OCI-M2 (cell line): ENCODE measurements around the gene SPRR4.

ENCODE experiments used
- DNase-seq: peaks from one replicate; lab custom pipeline; 2025; ENCODE audit not compliant: unreplicated experiment; lab: John Stamatoyannopoulos, UW

Gene SPRR4

DNA sequence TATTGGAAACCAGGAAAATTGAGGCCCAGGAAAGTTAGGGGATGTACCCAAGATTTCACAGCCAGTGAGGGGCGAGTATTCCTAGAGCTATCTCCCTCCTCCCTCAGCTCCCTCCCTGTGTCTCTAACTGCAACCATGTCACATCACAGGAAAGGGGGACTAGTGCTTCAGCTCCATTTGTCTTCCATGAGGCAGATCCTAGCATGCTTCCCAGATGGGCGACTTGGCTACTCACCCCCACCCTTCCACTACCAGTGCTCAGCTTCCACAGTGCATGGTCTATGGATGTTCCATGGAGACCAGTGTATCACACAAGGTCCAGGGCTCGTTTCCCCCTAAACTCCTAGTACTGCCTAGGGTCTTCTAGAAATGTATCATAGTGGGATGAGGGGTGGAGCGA is 4.6 kb upstream of the SPRR4 start:
- no peak for DNase-seq

- no peak for DNase-seq
These were observed 3.2 kb upstream of the SPRR4 start for GRCh38 chr1:152967201-152967600.

GRCh38 chr1:152968248-152968647 is 2.2 kb upstream of the SPRR4 start:
- DNase-seq, result no peak

GRCh38 chr1:152969036-152969435 is 1.4 kb upstream of the SPRR4 start:
- no peak for DNase-seq

- DNase-seq, result no peak
These were observed 1.9 kb downstream of the SPRR4 start for GRCh38 chr1:152972196-152972886.

DNA sequence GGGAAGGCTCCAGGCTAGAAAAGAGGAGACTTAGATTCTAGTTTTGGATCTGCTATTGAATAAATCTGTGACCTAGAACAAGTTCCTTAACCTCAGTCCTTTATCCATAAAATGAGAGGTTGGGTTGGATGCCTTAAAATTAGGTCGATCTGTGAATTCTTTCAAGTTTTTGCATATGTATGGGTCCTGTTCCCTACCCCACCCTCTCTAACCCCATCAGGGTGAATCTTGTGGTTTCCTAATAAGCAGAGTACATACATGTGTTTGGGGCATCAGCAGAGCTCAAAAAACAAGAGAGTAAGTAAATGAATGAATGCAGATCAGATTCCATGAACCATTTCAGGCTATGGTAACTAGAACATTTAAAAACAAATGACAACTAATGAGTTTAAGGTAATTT is 6.2 kb downstream of the SPRR4 start:
- no peak for DNase-seq

DNA sequence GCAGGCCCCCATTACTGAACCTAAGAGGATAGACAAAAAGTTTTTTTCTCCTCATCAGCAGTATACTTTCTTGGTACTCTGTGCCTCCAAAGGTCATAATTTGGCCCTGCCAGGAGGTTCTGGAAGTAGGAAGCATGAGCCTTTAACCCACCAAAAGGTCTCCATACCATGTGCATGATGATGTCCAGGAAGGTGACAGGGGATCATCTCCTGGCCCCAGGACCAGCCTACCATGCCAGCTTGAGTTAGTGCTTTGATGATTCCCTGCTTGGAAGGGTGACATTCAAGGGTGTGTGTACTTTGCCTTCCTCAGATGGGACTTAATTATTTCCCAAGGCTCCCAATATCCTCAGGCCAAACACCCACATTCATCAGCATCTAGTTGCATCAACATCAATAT is 7.2 kb downstream of the SPRR4 start:
- no peak for DNase-seq

DNA sequence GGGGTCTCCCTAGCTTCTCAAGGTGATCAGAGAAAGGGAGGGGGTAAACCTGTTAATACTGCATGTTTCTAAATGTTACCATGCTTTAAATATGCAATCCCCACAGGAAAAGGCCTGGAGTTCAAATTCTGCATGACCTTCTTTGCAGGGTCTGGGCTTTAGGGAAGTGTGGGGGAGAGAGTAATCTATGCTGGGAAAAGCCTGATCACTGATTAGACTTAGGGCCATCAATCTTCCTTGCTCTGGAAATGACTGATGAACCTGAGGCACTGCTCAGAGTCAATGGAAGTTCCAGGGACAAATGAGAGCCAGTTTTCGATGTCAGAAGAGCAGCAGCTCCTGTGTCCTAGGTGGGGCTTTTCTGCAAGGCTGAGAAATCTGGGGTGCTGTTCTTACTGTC is 10.2 kb downstream of the SPRR4 start:
- DNase-seq, result no peak

- no peak for DNase-seq
These were observed 10.9 kb downstream of the SPRR4 start for GRCh38 chr1:152981146-152981871.

DNA sequence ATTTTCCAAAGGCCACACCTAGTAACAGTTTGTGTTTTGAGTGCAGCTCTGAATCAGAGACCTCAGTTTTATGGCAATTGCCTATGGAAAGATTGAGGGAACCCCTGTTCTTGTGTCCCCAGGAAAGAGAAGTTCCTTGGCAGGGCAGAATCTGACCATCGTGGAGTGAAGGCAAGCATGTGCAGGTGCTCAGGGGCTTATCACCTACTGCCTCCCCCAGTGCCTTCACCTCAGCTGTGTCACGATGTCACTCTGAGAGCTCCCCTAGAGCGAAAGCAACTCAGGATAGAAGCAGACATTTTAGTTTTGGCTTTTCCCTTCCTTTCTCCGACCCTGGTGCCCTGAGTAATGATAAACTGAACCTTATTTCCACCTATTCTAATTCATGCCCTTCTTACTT is 11.6 kb downstream of the SPRR4 start:
- no peak for DNase-seq

DNA sequence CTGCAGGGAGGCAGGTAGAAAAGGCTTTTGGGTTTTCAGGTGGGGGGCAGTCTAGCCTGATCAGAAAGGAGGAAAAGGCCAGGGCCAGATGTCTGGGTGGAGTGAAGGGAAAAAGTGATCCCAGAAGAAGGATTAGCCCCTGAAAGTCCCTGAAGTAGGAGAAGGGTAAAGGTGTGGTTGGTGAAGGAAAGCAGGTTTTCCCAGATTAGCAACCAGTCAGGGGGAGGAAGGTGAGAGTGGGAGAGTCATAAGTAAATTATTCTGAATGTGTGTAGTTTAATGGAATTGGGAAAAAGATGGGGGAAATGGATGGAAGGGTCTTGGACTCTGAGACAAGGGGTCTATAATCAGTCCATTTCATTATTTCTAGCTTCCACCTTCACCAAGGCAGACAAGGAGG is 12.8 kb downstream of the SPRR4 start:
- no peak for DNase-seq

- no peak for DNase-seq
These were observed 13.3 kb downstream of the SPRR4 start, which contains the start of gene SPRR1A for GRCh38 chr1:152983743-152984142. Gene SPRR1A (plus strand): TSS chr1:152984081. CDS start chr1:152985231, 1,150 bp downstream.

- no peak for DNase-seq
These were observed 16.1 kb downstream of the SPRR4 start for GRCh38 chr1:152986578-152986977.

DNA sequence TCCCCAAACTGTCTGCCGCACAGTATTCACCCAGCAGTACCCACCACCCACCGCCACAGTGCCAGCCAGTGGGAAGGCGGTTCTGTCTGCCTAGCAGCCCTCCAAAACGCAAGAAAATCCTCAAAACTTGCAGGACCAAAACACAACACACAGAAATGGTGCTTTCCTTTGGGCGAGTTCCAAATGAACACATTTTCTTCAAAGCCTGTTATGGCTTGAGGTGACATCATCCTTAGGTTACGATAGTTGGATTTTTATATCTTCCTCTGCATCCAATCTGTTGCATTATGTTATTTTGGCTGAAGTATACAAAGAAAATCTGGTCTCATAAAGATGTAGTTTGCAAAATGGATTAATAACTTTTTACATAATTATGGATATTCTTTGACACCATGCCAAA is 22.7 kb downstream of the SPRR4 start:
- no peak for DNase-seq

DNA sequence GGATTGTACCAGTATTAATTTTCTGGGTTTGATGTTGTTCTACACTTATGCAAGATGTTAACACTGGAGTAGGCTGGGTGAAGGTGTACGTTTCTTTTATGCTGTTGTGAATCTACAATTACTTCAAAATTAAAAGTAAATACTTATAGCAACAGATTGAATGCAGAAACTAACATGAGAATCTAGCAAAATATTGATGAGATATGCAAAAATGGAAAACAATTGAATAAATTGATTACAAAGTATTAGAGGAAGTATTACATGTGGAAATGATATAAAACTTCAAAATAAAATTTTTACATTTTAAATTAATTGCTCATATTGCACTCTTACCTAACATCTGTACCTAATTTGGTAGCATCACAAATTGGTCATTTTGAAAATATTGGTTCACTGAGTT is 25.4 kb downstream of the SPRR4 start:
- DNase-seq, result no peak

- no peak for DNase-seq
These were observed 26.4 kb downstream of the SPRR4 start for GRCh38 chr1:152996633-152997400.

DNA sequence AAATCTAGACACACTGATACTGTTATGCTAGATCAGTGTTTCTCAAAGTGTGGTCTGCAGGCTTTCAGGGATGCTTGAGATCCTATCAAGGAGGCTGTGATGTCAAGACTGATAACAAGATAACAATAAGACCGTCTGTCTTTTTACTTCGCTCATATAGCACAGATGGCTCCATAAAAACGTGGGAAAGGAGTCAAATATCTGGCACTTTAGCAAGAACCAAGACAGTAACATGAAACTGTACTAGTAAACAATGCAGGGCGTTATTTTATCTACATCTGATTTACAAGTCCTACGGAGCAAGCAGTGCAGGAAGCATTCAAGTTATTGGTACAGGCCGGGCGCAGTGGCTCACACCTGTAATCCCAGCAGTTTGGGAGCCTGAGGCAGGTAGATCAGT is 27.5 kb downstream of the SPRR4 start:
- no peak for DNase-seq

GRCh38 chr1:152998476-152998875 is 28.0 kb downstream of the SPRR4 start:
- no peak for DNase-seq

GRCh38 chr1:152999818-153000217 is 29.4 kb downstream of the SPRR4 start:
- DNase-seq, result no peak

DNA sequence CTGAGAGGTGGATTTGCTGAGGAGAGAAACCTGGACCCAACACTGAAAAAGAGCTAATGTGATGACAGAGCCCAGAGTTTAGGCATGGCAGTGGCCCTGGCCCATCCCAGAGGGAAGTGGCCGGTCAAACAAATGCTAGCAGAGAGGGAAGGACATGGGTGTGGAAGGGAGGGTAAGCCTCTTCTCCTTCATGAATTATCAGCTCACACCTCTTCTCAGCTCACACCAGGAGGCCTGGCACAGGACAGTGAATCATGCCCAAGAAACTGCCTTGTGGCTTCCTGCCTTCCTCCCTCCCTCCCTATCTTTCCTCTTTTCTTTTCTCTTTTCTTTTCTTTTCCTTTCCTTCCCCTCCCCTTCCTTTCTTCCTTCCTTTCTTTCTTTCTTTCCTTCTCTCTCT is 29.8 kb downstream of the SPRR4 start:
- no peak for DNase-seq

DNA sequence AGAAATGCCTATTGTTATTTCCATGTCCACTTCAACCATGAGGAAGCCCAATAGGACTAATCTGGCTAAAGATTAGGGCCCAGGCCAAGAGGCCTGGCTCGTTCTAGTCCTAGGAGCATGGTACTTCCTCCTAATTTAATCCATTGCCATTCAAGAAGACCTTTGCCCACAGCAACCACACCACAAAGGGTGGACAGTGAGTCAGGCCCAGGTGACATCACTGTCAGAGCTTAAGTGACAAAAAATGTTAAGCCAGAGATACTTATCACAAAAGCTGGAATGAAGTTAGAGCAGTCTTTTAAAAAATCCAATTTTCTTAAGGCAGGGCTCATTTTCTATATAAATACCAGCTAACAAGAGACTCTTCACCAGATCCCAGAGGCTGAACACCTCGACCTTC is 30.9 kb downstream of the SPRR4 start, which contains the start of gene SPRR3:
SPRR3 (plus strand) TSS at position 368 of the 400 bp plus-strand sequence. CDS start 1,272 bp downstream, outside the sequence.
- no peak for DNase-seq
